ENCODE results near the gene DCXR.

- TF ChIP-seq, protein P1, sequence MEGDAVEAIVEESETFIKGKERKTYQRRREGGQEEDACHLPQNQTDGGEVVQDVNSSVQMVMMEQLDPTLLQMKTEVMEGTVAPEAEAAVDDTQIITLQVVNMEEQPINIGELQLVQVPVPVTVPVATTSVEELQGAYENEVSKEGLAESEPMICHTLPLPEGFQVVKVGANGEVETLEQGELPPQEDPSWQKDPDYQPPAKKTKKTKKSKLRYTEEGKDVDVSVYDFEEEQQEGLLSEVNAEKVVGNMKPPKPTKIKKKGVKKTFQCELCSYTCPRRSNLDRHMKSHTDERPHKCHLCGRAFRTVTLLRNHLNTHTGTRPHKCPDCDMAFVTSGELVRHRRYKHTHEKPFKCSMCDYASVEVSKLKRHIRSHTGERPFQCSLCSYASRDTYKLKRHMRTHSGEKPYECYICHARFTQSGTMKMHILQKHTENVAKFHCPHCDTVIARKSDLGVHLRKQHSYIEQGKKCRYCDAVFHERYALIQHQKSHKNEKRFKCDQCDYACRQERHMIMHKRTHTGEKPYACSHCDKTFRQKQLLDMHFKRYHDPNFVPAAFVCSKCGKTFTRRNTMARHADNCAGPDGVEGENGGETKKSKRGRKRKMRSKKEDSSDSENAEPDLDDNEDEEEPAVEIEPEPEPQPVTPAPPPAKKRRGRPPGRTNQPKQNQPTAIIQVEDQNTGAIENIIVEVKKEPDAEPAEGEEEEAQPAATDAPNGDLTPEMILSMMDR (IDR thresholded peaks at IDR 0.05; ENCODE audit: borderline replicate concordance, extremely low read depth, low read length, poor library complexity, severe bottlenecking), result no peak
- TF ChIP-seq EZH2 (IDR thresholded peaks at IDR 0.05; ENCODE audit: borderline replicate concordance, low read depth, low read length, severe bottlenecking), result no peak
Observed at GRCh38 chr17:82020572-82021106, 16.9 kb downstream of the DCXR start.
